ENCODE data around the gene FOXJ3. TPM values are rescaled to one million over a fixed set of nuclear protein-coding genes. Genes with fewer than 3 reads are reported as not detected.

The FOXJ3 gene
- total and polyA plus RNA-seq, 2 donors (not counting 1 experiment from before 2014, with no cell fraction given): 15.4 to 76.4 TPM

DNA sequence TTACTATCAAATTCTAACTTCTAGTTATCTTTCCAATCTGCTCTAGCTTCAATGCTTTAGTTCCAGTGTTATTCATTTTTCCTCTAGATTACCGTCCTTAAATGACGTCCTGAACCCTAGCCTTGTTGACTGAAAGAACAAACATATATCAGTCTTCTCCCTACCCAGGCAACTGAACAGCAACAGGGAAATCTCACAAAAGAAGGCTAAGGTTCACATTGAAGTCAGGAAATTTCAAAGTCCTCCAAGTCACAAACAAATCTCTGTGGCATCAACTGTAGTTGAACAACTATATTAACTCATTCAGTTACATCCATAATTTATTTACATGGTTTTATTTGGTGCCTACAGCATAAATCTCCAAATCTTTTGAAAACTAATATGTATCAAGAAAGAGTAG lies 19.5 kb downstream of the FOXJ3 start:
- Mint-ChIP-seq H3K27ac (no peak overlapping the region), H3K9me3 (ENCODE audit: insufficient read depth) (no peaks in the 10 kb centered on the region), H3K4me1 (peaks cover 76% of the 10 kb centered on the region), H3K4me3 (no peak overlapping the region), H3K27me3 (no peaks in the 10 kb centered on the region)
- Histone ChIP-seq H2AFZ (ENCODE audit: insufficient read depth, low read depth, low read length, poor library complexity, severe bottlenecking) (no peak overlapping the region), H3K4me1 (ENCODE audit: control insufficient read depth in 2 of 2, insufficient read depth in 2 of 2, low read length in 2 of 2) (peaks cover 8 to 13% of the 10 kb centered on the region in 2 donors), H3K4me3 (ENCODE audit: control extremely low read depth in 1 of 5, extremely low read depth in 1 of 5, insufficient read depth in 1 of 5, low read depth in 2 of 5, low read length in 4 of 5) (no peak overlapping the region), H3K79me2 (ENCODE audit: control insufficient read depth, insufficient read depth, low read length) (peaks cover 100% of the 10 kb centered on the region), H3K27me3 (replicated peaks in 1 of 4; ENCODE audit: control extremely low read depth in 1 of 4, control insufficient read depth in 3 of 4, insufficient read depth in 4 of 4, low read length in 3 of 4) (no peaks in the 10 kb centered on the region), H3K36me3 (replicated peaks in 1 of 2; ENCODE audit: control extremely low read depth in 1 of 2, control insufficient read depth in 1 of 2, extremely low read depth in 1 of 2, insufficient read depth in 2 of 2, low read length in 1 of 2) (peaks cover 0 to 2% of the 10 kb centered on the region in 2 experiments), H4K20me1 (ENCODE audit: control insufficient read depth, insufficient read depth, low read length, poor library complexity, severe bottlenecking) (peaks cover 75% of the 10 kb centered on the region), H3K4me2 (replicated peaks; ENCODE audit: low read depth, low read length, poor library complexity, severe bottlenecking) (no peak overlapping the region), H3K27ac (ENCODE audit: low read length in 2 of 2) (no peak overlapping the region), H3K9ac (ENCODE audit: low read length) (no peak overlapping the region), H3K9me3 (ENCODE audit: control extremely low read depth in 1 of 3, control insufficient read depth in 2 of 3, insufficient read depth in 1 of 3, low read length in 2 of 3) (no peaks in the 10 kb centered on the region)
- TF ChIP-seq, protein P1, sequence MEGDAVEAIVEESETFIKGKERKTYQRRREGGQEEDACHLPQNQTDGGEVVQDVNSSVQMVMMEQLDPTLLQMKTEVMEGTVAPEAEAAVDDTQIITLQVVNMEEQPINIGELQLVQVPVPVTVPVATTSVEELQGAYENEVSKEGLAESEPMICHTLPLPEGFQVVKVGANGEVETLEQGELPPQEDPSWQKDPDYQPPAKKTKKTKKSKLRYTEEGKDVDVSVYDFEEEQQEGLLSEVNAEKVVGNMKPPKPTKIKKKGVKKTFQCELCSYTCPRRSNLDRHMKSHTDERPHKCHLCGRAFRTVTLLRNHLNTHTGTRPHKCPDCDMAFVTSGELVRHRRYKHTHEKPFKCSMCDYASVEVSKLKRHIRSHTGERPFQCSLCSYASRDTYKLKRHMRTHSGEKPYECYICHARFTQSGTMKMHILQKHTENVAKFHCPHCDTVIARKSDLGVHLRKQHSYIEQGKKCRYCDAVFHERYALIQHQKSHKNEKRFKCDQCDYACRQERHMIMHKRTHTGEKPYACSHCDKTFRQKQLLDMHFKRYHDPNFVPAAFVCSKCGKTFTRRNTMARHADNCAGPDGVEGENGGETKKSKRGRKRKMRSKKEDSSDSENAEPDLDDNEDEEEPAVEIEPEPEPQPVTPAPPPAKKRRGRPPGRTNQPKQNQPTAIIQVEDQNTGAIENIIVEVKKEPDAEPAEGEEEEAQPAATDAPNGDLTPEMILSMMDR (IDR thresholded peaks at IDR 0.05): no peak
- no peak for TF ChIP-seq EZH2 (IDR thresholded peaks at IDR 0.05; ENCODE audit: borderline replicate concordance, insufficient read depth, low read depth, low read length, poor library complexity, severe bottlenecking)
- intact Hi-C loops (cut with micrococcal nuclease): no loop called here
- POLR2A ChIA-PET: no interaction called here
- DNase-seq (no peak), ATAC-seq (ENCODE audit: low read depth) (no peak)
- CTCF ChIA-PET: no interaction called here
- WGBS (ENCODE audit: insufficient coverage): 100% methylated on average over 1 of the region's 2 CpGs

DNA sequence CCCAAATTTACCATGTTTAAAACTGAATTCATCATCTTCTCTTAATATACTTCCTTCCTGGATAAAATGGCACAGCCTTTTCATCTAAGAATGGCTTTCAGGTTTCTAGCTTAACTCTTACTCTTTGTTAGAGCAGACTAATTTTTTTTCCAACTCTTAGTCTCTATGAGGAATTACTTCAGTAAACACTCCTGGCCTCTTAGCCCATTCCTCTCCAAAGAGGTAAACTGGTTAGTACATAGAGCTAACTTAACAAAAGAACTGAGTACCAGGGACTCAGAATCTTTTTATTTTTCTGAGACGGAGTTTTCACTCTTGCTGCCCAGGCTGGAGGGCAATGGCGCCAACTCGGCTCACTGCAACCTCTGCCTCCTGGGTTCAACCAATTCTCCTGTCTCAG lies 21.1 kb downstream of the FOXJ3 start:
- H3K9me3 Mint-ChIP-seq (ENCODE audit: insufficient read depth): no peaks in the 10 kb centered on the region
- Histone ChIP-seq H3K9ac (ENCODE audit: low read length) (no peak overlapping the region), H3K27ac (ENCODE audit: low read length in 2 of 2) (no peak overlapping the region), H3K27me3 (replicated peaks in 1 of 4; ENCODE audit: control extremely low read depth in 1 of 4, control insufficient read depth in 3 of 4, insufficient read depth in 4 of 4, low read length in 3 of 4) (no peaks in the 10 kb centered on the region), H3K79me2 (ENCODE audit: control insufficient read depth, insufficient read depth, low read length) (peaks cover 100% of the 10 kb centered on the region), H3K4me3 (ENCODE audit: control extremely low read depth in 1 of 5, extremely low read depth in 1 of 5, insufficient read depth in 1 of 5, low read depth in 2 of 5, low read length in 4 of 5) (no peak overlapping the region), H2AFZ (ENCODE audit: insufficient read depth, low read depth, low read length, poor library complexity, severe bottlenecking) (no peak overlapping the region), H3K4me2 (replicated peaks; ENCODE audit: low read depth, low read length, poor library complexity, severe bottlenecking) (no peak overlapping the region), H3K36me3 (replicated peaks in 1 of 2; ENCODE audit: control extremely low read depth in 1 of 2, control insufficient read depth in 1 of 2, extremely low read depth in 1 of 2, insufficient read depth in 2 of 2, low read length in 1 of 2) (peaks cover 0 to 4% of the 10 kb centered on the region in 2 experiments), H3K9me3 (ENCODE audit: control extremely low read depth in 1 of 3, control insufficient read depth in 2 of 3, insufficient read depth in 1 of 3, low read length in 2 of 3) (no peaks in the 10 kb centered on the region), H3K4me1 (ENCODE audit: control insufficient read depth in 2 of 2, insufficient read depth in 2 of 2, low read length in 2 of 2) (no peaks in the 10 kb centered on the region), H4K20me1 (ENCODE audit: control insufficient read depth, insufficient read depth, low read length, poor library complexity, severe bottlenecking) (peaks cover 73% of the 10 kb centered on the region)
- intact Hi-C loops (cut with micrococcal nuclease): no loop called here
- no peaks in the 10 kb centered on the region for H3K27me3 Mint-ChIP-seq
- ATAC-seq (ENCODE audit: low read depth) (no peak), DNase-seq (no peak)
- WGBS (ENCODE audit: insufficient coverage): no CpG with 5 or more reads among the region's 3 CpGs
- peaks cover 63% of the 10 kb centered on the region for H3K4me1 Mint-ChIP-seq
- CTCF ChIA-PET: no interaction called here
- no peak overlapping the region for H3K27ac Mint-ChIP-seq
- TF ChIP-seq EZH2 (IDR thresholded peaks at IDR 0.05; ENCODE audit: borderline replicate concordance, insufficient read depth, low read depth, low read length, poor library complexity, severe bottlenecking): no peak
- TF ChIP-seq, protein P1 (IDR thresholded peaks at IDR 0.05): no peak
- POLR2A ChIA-PET: no interaction called here
- no peak overlapping the region for H3K4me3 Mint-ChIP-seq
